ENCODE measurements around the gene IL12A.

DNA sequence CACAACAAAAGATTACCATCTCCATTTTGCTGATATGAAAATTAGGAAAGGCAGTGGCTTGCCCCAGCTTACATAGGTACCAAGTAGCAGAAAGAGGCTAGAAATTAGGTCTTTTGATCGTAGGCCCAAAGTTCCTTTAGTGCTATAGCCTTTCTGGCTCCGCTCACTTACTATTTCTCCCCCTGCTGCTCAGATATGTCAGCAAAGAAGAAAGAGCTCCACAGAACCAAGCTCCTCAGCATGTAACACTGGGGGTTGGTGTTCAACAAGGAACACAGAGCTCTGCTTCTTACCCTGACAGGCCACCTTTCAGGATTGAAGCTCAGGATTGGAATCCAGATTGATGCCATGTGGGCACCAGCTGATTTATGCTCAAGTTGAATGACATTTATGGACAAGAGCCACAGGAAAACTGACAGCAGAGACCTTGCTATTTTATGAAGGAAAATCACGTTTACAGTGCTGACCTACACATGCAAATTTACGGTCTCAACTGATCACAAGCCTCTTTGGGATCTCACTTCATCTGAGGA, 6.1 kb upstream of the IL12A start:
- no peak for TF ChIP-seq CTCF (IDR thresholded peaks at IDR 0.05 in 4 of 5, conservative IDR thresholded peaks at IDR 0.05 in 1 of 5)
- no peak for TF ChIP-seq POLR2A (IDR thresholded peaks at IDR 0.05)

All from gastrocnemius medialis (tissue), 4 donors.